Smooth muscle cell (in vitro differentiated cells): ENCODE measurements around the gene KRT6C. TPM values are rescaled to one million over a fixed set of nuclear protein-coding genes. Genes with fewer than 3 reads are reported as not detected.

Experiments
- DNase-seq: peaks from one replicate; lab custom pipeline; 2025; ENCODE audit not compliant: unreplicated experiment; lab: John Stamatoyannopoulos, UW
- H2AFZ ChIP-seq: fragments of 200-600 bp; sonication (generic); 2 replicates; pipeline ENCODE4 v1.6.0; 2016; ENCODE audit warnings: antibody characterized with exemption, low read depth, mild to moderate bottlenecking
- H3F3A ChIP-seq: fragments of 200-600 bp; sonication (generic); 2 replicates; pipeline ENCODE4 v1.6.0; 2017; ENCODE audit warnings: antibody characterized with exemption, low read depth
- H3K27ac ChIP-seq: fragments of 200-600 bp; sonication (generic); 2 replicates; pipeline ENCODE4 v1.5.1; 2016; ENCODE audit warnings: low read depth, mild to moderate bottlenecking
- H3K27me3 ChIP-seq: fragments of 200-600 bp; sonication (generic); 2 replicates; pipeline ENCODE4 v1.6.1; 2016; ENCODE audit warnings: low read depth, mild to moderate bottlenecking
- H3K36me3 ChIP-seq: fragments of 200-600 bp; sonication (generic); 2 replicates; pipeline ENCODE4 v1.5.1; 2016; ENCODE audit warnings: low read depth
- H3K4me1 ChIP-seq: fragments of 200-600 bp; sonication (generic); 2 replicates; pipeline ENCODE4 v1.5.1; 2016; ENCODE audit warnings: low read depth
- H3K4me2 ChIP-seq: fragments of 200-600 bp; sonication (generic); 2 replicates; pipeline ENCODE4 v1.6.0; 2016; ENCODE audit warnings: mild to moderate bottlenecking
- H3K4me3 ChIP-seq: fragments of 200-600 bp; sonication (generic); 2 replicates; pipeline ENCODE4 v1.5.1; 2016; ENCODE audit warnings: mild to moderate bottlenecking
- H3K79me2 ChIP-seq: fragments of 200-600 bp; sonication (generic); 2 replicates; pipeline ENCODE4 v1.6.0; 2016; ENCODE audit warnings: low read depth, mild to moderate bottlenecking
- H3K9ac ChIP-seq: fragments of 200-600 bp; sonication (generic); 2 replicates; pipeline ENCODE4 v1.6.0; 2016; ENCODE audit warnings: low read depth
- H3K9me3 ChIP-seq: fragments of 200-600 bp; sonication (generic); replicated peaks from 2 replicates; pipeline ENCODE4 v1.5.1; 2016; ENCODE audit warnings: low read depth
- H4K20me1 ChIP-seq: fragments of 200-600 bp; sonication (generic); 2 replicates; pipeline ENCODE4 v1.6.0; 2016; ENCODE audit warnings: low read depth
- WGBS: methylation state at CpG from one replicate; pipeline ENCODE4 v1.1.7; 2016; ENCODE audit warnings: low lambda C conversion rate; 5-methylcytosine and 5-hydroxymethylcytosine counted together
- polyA plus RNA-seq: library from polyadenylated mRNA; unstranded; fragments of >200 nt; fragmentation: Nextera tagmentation; extraction: Ambion mirVana; gene quantifications from 2 replicates; pipeline ENCODE4 v1.2.1, GENCODE V29; 2016
- total RNA-seq: library from RNA; depleted of rRNA; stranded (reverse); fragments of >200 nt; gene quantifications from 2 replicates; pipeline ENCODE4 v1.2.3, GENCODE V29; 2014
- TF ChIP-seq, protein P1 (sequence below): fragments of 200-600 bp; sonication (generic); IDR thresholded peaks from 2 replicates; pipeline ENCODE4 v1.5.1; 2017; ENCODE audit warnings: borderline replicate concordance, mild to moderate bottlenecking, antibody characterized with exemption; ENCODE audit not compliant: insufficient read depth, poor library complexity, severe bottlenecking

KRT6C gene
- total and polyA plus RNA-seq, 2 experiments from 2014 or later, result 22.0 to 32.6 TPM

GRCh38 chr12:52419656-52420055 lies 53.9 kb downstream of the KRT6C start:
- H3K4me2 ChIP-seq, result peak overlapping the region; percentile 17
- no peaks in the 10 kb centered on the region for H4K20me1 ChIP-seq
- no peaks in the 10 kb centered on the region for H3K36me3 ChIP-seq
- no peaks in the 10 kb centered on the region for H3K9me3 ChIP-seq
- 7% methylated on average over 1 of the region's 1 CpG for WGBS
- peaks cover 10% of the 10 kb centered on the region for H3K4me1 ChIP-seq
- no peaks in the 10 kb centered on the region for H3K79me2 ChIP-seq
- H3K27me3 ChIP-seq, result no peaks in the 10 kb centered on the region
- H2AFZ ChIP-seq, result no peak overlapping the region
- peaks cover 4% of the 10 kb centered on the region for H3F3A ChIP-seq
- peak overlapping the region; percentile 22 for H3K27ac ChIP-seq
- H3K9ac ChIP-seq, result no peak overlapping the region
- no peak overlapping the region for H3K4me3 ChIP-seq
- DNase-seq, result no peak
- TF ChIP-seq, protein P1, sequence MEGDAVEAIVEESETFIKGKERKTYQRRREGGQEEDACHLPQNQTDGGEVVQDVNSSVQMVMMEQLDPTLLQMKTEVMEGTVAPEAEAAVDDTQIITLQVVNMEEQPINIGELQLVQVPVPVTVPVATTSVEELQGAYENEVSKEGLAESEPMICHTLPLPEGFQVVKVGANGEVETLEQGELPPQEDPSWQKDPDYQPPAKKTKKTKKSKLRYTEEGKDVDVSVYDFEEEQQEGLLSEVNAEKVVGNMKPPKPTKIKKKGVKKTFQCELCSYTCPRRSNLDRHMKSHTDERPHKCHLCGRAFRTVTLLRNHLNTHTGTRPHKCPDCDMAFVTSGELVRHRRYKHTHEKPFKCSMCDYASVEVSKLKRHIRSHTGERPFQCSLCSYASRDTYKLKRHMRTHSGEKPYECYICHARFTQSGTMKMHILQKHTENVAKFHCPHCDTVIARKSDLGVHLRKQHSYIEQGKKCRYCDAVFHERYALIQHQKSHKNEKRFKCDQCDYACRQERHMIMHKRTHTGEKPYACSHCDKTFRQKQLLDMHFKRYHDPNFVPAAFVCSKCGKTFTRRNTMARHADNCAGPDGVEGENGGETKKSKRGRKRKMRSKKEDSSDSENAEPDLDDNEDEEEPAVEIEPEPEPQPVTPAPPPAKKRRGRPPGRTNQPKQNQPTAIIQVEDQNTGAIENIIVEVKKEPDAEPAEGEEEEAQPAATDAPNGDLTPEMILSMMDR, result no peak

DNA sequence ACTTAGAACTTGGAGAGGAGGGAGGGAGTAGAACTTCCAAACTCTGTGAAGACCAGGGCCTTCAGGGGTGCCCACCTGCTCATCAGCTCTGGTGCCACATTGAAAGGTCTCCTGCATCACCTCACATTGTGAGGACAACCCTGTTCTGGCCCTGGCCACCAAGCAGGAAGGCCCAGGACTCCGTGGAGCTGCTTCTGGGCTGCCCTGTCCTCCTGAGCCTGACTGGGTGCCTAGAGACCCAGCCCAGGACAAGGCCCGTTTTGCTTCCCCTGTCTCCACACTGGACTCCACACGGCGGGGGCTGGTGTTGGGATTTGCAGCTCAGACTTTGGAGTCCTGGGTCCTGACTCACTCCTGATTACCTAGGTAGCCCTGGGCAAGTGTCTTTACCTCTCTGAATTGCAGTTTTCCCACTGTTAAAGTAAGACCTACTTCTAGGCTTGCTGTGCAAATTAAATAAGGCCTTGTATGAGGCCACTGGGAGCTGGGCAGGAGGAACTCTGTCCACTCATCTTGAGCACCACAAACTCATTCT lies 55.0 kb downstream of the KRT6C start:
- H3K4me3 ChIP-seq, result no peak overlapping the region
- no peaks in the 10 kb centered on the region for H3K9me3 ChIP-seq
- no peak overlapping the region for H3K4me2 ChIP-seq
- peaks cover 7% of the 10 kb centered on the region for H3K4me1 ChIP-seq
- H3F3A ChIP-seq, result peaks cover 4% of the 10 kb centered on the region
- H2AFZ ChIP-seq, result no peak overlapping the region
- no peaks in the 10 kb centered on the region for H3K27me3 ChIP-seq
- H3K9ac ChIP-seq, result no peak overlapping the region
- no peak for DNase-seq
- no peaks in the 10 kb centered on the region for H3K36me3 ChIP-seq
- no peaks in the 10 kb centered on the region for H4K20me1 ChIP-seq
- 75% methylated on average over 4 of the region's 4 CpGs for WGBS
- peak overlapping the region; percentile 22 for H3K27ac ChIP-seq
- TF ChIP-seq, protein P1, result no peak
- no peaks in the 10 kb centered on the region for H3K79me2 ChIP-seq

Other genes starting within 250 kb of the KRT6C start
- gene KRT7, start 240.6 kb downstream of the KRT6C start, total RNA-seq, result 168 and 214 TPM in 2 replicates
- gene KRT7, start 240.6 kb downstream of the KRT6C start, polyA plus RNA-seq, result 190 and 744 TPM in 2 replicates
- gene KRT86, start 199.2 kb downstream of the KRT6C start, total RNA-seq, result not detected in 2 replicates
- not detected in 2 replicates for gene KRT86, start 199.2 kb downstream of the KRT6C start, polyA plus RNA-seq
- gene KRT81, start 182.3 kb downstream of the KRT6C start, total RNA-seq, result 0.18 and 1.4 TPM in 2 replicates
- 0.49 and 1.7 TPM in 2 replicates for gene KRT81, start 182.3 kb downstream of the KRT6C start, polyA plus RNA-seq
- gene KRT83, start 152.4 kb downstream of the KRT6C start, total RNA-seq, result not detected in 2 replicates
- not detected in 2 replicates for gene KRT83, start 152.4 kb downstream of the KRT6C start, polyA plus RNA-seq
- gene KRT85, start 106.3 kb downstream of the KRT6C start, total RNA-seq, result not detected in 2 replicates
- gene KRT85, start 106.3 kb downstream of the KRT6C start, polyA plus RNA-seq, result not detected in 2 replicates
- 5.6 and 8.0 TPM in 2 replicates for gene KRT84, start 88.2 kb downstream of the KRT6C start, total RNA-seq
- gene KRT84, start 88.2 kb downstream of the KRT6C start, polyA plus RNA-seq, result 0.09 and 2.1 TPM in 2 replicates
- gene KRT82, start 67.5 kb downstream of the KRT6C start, total RNA-seq, result not detected in 2 replicates
- gene KRT82, start 67.5 kb downstream of the KRT6C start, polyA plus RNA-seq, result 0.23 TPM in 1 of 2 replicates, not detected in the other
- 0.94 and 1.9 TPM in 2 replicates for gene KRT75, start 39.4 kb downstream of the KRT6C start, total RNA-seq
- gene KRT75, start 39.4 kb downstream of the KRT6C start, polyA plus RNA-seq, result 0.37 TPM in 1 of 2 replicates, not detected in the other
- gene KRT6B, start 21.7 kb downstream of the KRT6C start, total RNA-seq, result 279 and 336 TPM in 2 replicates
- 248 and 250 TPM in 2 replicates for gene KRT6B, start 21.7 kb downstream of the KRT6C start, polyA plus RNA-seq
- gene KRT6A, start 19.5 kb upstream of the KRT6C start, total RNA-seq, result 985 and 1,128 TPM in 2 replicates
- 460 and 992 TPM in 2 replicates for gene KRT6A, start 19.5 kb upstream of the KRT6C start, polyA plus RNA-seq
- gene KRT5, start 46.6 kb upstream of the KRT6C start, total RNA-seq, result 152 and 209 TPM in 2 replicates
- gene KRT5, start 46.6 kb upstream of the KRT6C start, polyA plus RNA-seq, result 67.2 and 198 TPM in 2 replicates
- gene KRT71, start 79.3 kb upstream of the KRT6C start, total RNA-seq, result not detected in 2 replicates
- not detected in 2 replicates for gene KRT71, start 79.3 kb upstream of the KRT6C start, polyA plus RNA-seq
- 0.22 TPM in 1 of 2 replicates, not detected in the other for gene KRT74, start 100.0 kb upstream of the KRT6C start, total RNA-seq
- not detected in 2 replicates for gene KRT74, start 100.0 kb upstream of the KRT6C start, polyA plus RNA-seq
- not detected in 2 replicates for gene KRT72, start 127.7 kb upstream of the KRT6C start, total RNA-seq
- gene KRT72, start 127.7 kb upstream of the KRT6C start, polyA plus RNA-seq, result not detected in 2 replicates
- not detected in 2 replicates for gene KRT73, start 144.8 kb upstream of the KRT6C start, total RNA-seq
- not detected in 2 replicates for gene KRT73, start 144.8 kb upstream of the KRT6C start, polyA plus RNA-seq
- not detected in 2 replicates for gene KRT2, start 178.4 kb upstream of the KRT6C start, total RNA-seq
- gene KRT2, start 178.4 kb upstream of the KRT6C start, polyA plus RNA-seq, result not detected in 2 replicates
- 11.1 and 13.5 TPM in 2 replicates for gene KRT1, start 206.6 kb upstream of the KRT6C start, total RNA-seq
- gene KRT1, start 206.6 kb upstream of the KRT6C start, polyA plus RNA-seq, result 3.1 and 5.6 TPM in 2 replicates
- gene KRT77, start 229.7 kb upstream of the KRT6C start, total RNA-seq, result 3.8 TPM in 1 of 2 replicates, not detected in the other
- gene KRT77, start 229.7 kb upstream of the KRT6C start, polyA plus RNA-seq, result not detected in 2 replicates